Kidney (tissue), 14 donors: ENCODE data around the gene VWC2. TPM values are rescaled to one million over a fixed set of nuclear protein-coding genes. Genes with fewer than 3 reads are reported as not detected.

Experiments
- DNase-seq, 5 donors: peaks; one replicate each; pipeline ENCODE4 v3.0.0-alpha.2; 2013 to 2020
- FAIRE-seq: peaks from 2 replicates; lab custom pipeline; 2012; peaks lifted over from hg19 to GRCh38; lab: Jason Lieb, UNC
- H3K27ac ChIP-seq, 2 donors: one replicate each; pipeline ENCODE4 v1.7.0; 2013; ENCODE audit warnings: low read depth in 2 of 2, low read length in 2 of 2, inconsistent platforms in 1 of 2
- H3K27me3 ChIP-seq: one replicate; pipeline ENCODE4 v1.7.1; 2013; ENCODE audit warnings: low read length, inconsistent platforms; ENCODE audit not compliant: control insufficient read depth, insufficient read depth
- H3K36me3 ChIP-seq, 3 donors: one replicate each; pipeline versions ENCODE4 v1.7.0 to v1.7.1; 2013; ENCODE audit warnings: low read length in 3 of 3, control low read depth in 1 of 3, inconsistent platforms in 1 of 3; ENCODE audit not compliant: insufficient read depth in 3 of 3, control insufficient read depth in 2 of 3
- H3K4me1 ChIP-seq, 3 donors: one replicate each; pipeline versions ENCODE4 v1.7.0 to v1.7.1; 2013; ENCODE audit warnings: low read length in 3 of 3, inconsistent platforms in 1 of 3, low read depth in 1 of 3; ENCODE audit not compliant: control insufficient read depth in 2 of 3, insufficient read depth in 2 of 3
- H3K4me3 ChIP-seq, 3 donors: one replicate each; pipeline versions ENCODE4 v1.7.0 to v1.8.1; 2013; ENCODE audit warnings: low read length in 3 of 3, control low read depth in 1 of 3, inconsistent platforms in 1 of 3
- H3K9ac ChIP-seq, 3 donors: one replicate each; pipeline versions ENCODE4 v1.7.0 to v1.7.1; 2013; ENCODE audit warnings: low read length in 3 of 3, control low read depth in 1 of 3, inconsistent platforms in 1 of 3
- H3K9me3 ChIP-seq, 3 donors: one replicate each; pipeline versions ENCODE4 v1.7.0 to v1.7.1; 2013; ENCODE audit warnings: low read length in 3 of 3, control low read depth in 1 of 3, inconsistent platforms in 1 of 3; ENCODE audit not compliant: control insufficient read depth in 2 of 3, insufficient read depth in 1 of 3
- CTCF ChIP-seq: IDR thresholded peaks from 3 replicates; pipeline ENCODE4 v1.5.1; 2012; ENCODE audit warnings: mild to moderate bottlenecking, moderate library complexity, borderline replicate concordance; ENCODE audit not compliant: insufficient read depth; ENCODE audit errors: extremely low read depth
- intact Hi-C: fragments of 100-400 bp; cut with DNase I; formaldehyde crosslinking; loops from one replicate; pipeline ENCODE4 v1.11.1; 2022
- polyA plus RNA-seq: library from polyadenylated mRNA; stranded (reverse); fragments of 350-450 nt; fragmentation: Illumina TruSeq; extraction: RNeasy Lipid Tissue Mini Kit (QIAGEN cat#74804); gene quantifications from one replicate; pipeline ENCODE4 v1.2.3, GENCODE V29; 2014; ENCODE audit warnings: low read depth, low replicate concordance; ENCODE audit not compliant: insufficient read depth
- total RNA-seq: library from RNA; stranded (reverse); fragmentation: NEBNext Ultra II Directional; extraction: Animal tissue kit (Norgen Biotek cat#: 25700); gene quantifications from one replicate; pipeline ENCODE4 v1.2.1, GENCODE V29; 2021
- donor health status: control.
- donor health status: control.
- donor health status: control.
- donor health status: control.
- donor health status: control.
- donor health status: DM: yes; HTN: yes; CAD: no.
- donor health status: Normal renal cell carcinoma (clear cell type).

Gene VWC2
- total and polyA plus RNA-seq, 2 donors from 2014 or later: 0.06 to 0.13 TPM

- DNase-seq: peak in 2 of 5 donors; percentile 31 to 38
- Histone ChIP-seq H3K9me3 (no peaks in the 10 kb centered on the region), H3K27me3 (no peaks in the 10 kb centered on the region), H3K36me3 (no peaks in the 10 kb centered on the region), H3K9ac (no peak overlapping the region), H3K4me3 (no peak overlapping the region), H3K4me1 (peaks cover 0 to 2% (median 0%) of the 10 kb centered on the region in 3 donors), H3K27ac (no peak overlapping the region)
- no peak for TF ChIP-seq CTCF
- intact Hi-C loops: no loop called here
- FAIRE-seq: no peak
Observed at GRCh38 chr7:49800031-49800430, 26.6 kb downstream of the VWC2 start.

GRCh38 chr7:49802600-49802999 lies 29.2 kb downstream of the VWC2 start:
- FAIRE-seq (no peak), DNase-seq (no peak)
- intact Hi-C loops: no loop called here
- no peak overlapping the region for H3K9ac ChIP-seq
- no peak for TF ChIP-seq CTCF
- H3K27me3 ChIP-seq: no peaks in the 10 kb centered on the region
- peaks cover 0 to 2% (median 0%) of the 10 kb centered on the region in 3 donors for H3K4me1 ChIP-seq
- H3K36me3 ChIP-seq: no peaks in the 10 kb centered on the region
- no peak overlapping the region for H3K27ac ChIP-seq
- H3K9me3 ChIP-seq: no peaks in the 10 kb centered on the region
- no peak overlapping the region for H3K4me3 ChIP-seq

GRCh38 chr7:49803812-49804211 lies 30.4 kb downstream of the VWC2 start:
- H3K9me3 ChIP-seq: no peaks in the 10 kb centered on the region
- no peak for TF ChIP-seq CTCF
- no peak overlapping the region for H3K27ac ChIP-seq
- no peaks in the 10 kb centered on the region for H3K27me3 ChIP-seq
- no peak for FAIRE-seq
- H3K36me3 ChIP-seq: no peaks in the 10 kb centered on the region
- DNase-seq: no peak
- no peak overlapping the region for H3K4me3 ChIP-seq
- peaks cover 0 to 2% (median 0%) of the 10 kb centered on the region in 3 donors for H3K4me1 ChIP-seq
- H3K9ac ChIP-seq: no peak overlapping the region
- intact Hi-C loops: no loop called here
